GM12801 (cell line): ENCODE results near the gene MEOX1.

Source experiments
- CTCF ChIP-seq: IDR thresholded peaks from one replicate; pipeline ENCODE4 v1.5.1; 2011; ENCODE audit warnings: control low read depth; ENCODE audit not compliant: insufficient read length; ENCODE audit errors: extremely low read depth

MEOX1 gene

GRCh38 chr17:43691317-43691693 is 29.6 kb upstream of the MEOX1 start:
- TF ChIP-seq CTCF: no peak

- TF ChIP-seq CTCF: no peak
Observed at GRCh38 chr17:43690624-43691316, 29.0 kb upstream of the MEOX1 start.

DNA sequence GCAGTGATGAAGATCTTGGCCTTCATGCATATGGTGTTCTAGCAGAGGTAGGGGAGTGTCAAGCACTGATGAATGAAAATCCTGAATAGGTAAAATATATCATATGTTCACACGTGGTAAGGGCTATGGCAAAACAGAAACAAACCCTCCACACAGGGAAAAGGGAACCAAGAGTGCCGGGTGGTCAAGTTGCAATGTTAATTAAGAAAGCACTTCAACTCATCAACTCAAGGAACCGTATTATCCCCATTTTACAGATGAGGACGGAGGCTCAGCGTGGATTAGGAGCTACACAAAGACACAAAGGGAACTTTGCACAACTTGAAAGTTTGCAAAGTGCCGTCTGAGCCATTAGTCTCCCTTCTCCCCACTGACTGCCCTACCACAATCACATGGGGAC is 28.1 kb upstream of the MEOX1 start:
- no peak for TF ChIP-seq CTCF

GRCh38 chr17:43689131-43689530 is 27.4 kb upstream of the MEOX1 start:
- TF ChIP-seq CTCF: no peak

DNA sequence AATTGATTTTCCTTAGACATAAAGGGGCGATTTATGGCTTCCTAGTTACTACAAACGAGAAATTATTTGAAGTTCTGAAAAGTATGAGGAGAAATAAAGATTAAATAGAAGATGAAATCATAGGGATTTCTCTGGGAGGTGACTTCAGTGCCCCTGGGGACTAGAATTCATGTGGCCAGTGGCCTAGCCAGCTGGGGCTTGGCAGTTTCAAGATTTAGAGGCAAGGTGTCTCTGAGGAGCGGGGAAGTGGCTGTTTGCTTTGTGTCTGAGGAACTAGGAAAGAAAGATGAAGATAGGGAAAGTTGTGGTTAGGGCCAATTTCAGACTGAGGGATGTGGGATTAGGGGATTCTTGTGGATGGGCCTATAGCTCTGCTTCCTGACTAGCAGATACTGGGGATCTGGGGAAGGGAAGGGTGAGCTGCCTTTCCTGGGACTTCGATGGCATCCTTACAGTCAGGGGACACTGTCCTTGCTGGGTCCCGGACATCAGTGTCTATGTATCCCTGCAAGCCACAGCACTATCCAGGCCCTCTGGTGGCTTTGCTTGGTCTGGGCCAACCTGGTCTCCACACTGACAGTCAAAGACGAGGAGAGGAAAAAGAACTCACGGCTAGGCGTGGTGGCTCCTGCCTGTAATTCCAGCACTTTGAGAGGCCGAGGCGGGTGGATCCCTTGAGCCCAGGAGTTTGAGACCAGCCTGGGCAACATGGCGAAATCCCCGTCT is 22.4 kb upstream of the MEOX1 start:
- no peak for TF ChIP-seq CTCF

DNA sequence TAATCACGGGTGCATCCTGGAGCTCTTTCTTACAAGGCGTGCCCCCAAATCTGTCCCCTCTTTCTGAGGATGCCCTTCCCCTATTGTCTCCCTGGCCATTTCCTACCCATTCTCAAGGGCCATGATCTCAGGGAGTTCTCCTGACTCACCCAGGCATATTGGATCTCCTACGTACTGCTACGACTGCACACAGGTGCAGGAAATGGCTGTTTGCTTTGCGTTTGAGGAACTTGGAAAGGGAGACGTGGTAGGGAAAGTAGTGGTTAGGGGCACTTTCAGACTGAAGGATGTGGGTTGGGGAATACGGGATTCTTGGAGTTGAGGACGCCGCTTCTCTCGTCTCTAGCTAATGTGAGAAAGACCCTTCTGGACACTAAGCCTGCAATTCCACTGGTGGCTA is 18.7 kb upstream of the MEOX1 start:
- no peak for TF ChIP-seq CTCF

DNA sequence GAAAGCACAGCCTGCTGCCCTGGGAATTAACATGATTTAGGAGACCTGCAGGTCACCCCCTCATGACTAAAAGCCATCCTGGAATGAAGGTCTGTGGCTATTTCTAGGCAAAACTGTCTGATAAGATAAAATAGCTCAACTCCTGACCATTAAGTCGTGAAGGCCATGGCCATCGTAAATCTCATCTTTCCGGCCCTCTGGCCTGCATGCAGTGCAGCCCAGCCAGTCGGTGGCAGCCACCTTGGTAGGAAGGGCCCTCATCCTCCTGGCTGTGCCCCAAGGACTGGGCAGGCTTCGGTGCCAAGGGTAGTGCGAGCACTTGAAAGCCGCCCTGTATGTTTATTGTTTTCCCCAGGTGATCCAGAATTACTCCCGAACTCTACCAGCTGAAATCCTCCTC is 18.2 kb upstream of the MEOX1 start:
- no peak for TF ChIP-seq CTCF
